DND-41 (cell line): ENCODE results near the gene ARRDC3.
A peak's percentile ranks its signal among the peaks of the same experiment; 100 is the strongest.

Source experiments
- ATAC-seq: fragments of 200-7000 bp; cut with Tn5 transposase; 3 replicates; pipeline ENCODE4 v1.9.1; 2021; ENCODE audit warnings: low read depth; ENCODE audit not compliant: insufficient read depth
- DNase-seq: peaks from one replicate; pipeline ENCODE4 v3.0.0-alpha.2; 2020
- H2AFZ ChIP-seq: 2 replicates; pipeline ENCODE4 v1.6.0; 2012; ENCODE audit warnings: low read depth, low read length
- H3K27ac ChIP-seq: 2 replicates; pipeline ENCODE4 v1.5.1; 2012; ENCODE audit warnings: low read length, inconsistent platforms
- H3K27me3 ChIP-seq: fragments of 200-600 bp; sonication (generic); 2 replicates; pipeline ENCODE4 v1.6.0; 2012; ENCODE audit warnings: low read length, mild to moderate bottlenecking, inconsistent platforms; ENCODE audit not compliant: insufficient read depth, poor library complexity
- H3K36me3 ChIP-seq: 2 replicates; pipeline ENCODE4 v1.5.1; 2012; ENCODE audit warnings: low read length, inconsistent platforms; ENCODE audit not compliant: insufficient read depth
- H3K4me1 ChIP-seq: 2 replicates; pipeline ENCODE4 v1.5.1; 2012; ENCODE audit warnings: mild to moderate bottlenecking, low read length; ENCODE audit not compliant: insufficient read depth
- H3K4me2 ChIP-seq: 2 replicates; pipeline ENCODE4 v1.6.0; 2012; ENCODE audit warnings: mild to moderate bottlenecking, moderate library complexity, low read length, inconsistent platforms; ENCODE audit not compliant: insufficient read depth
- H3K4me3 ChIP-seq, 2 experiments: fragments of 200-600 bp in 1 of 2; shearing (Covaris generic) in 1 of 2; 2 replicates each; pipeline ENCODE4 v1.5.1; 2012 to 2016; ENCODE audit warnings: inconsistent platforms in 2 of 2, low read length in 2 of 2, mild to moderate bottlenecking in 2 of 2, low read depth in 1 of 2, moderate library complexity in 1 of 2
- H3K79me2 ChIP-seq: 2 replicates; pipeline ENCODE4 v1.6.0; 2012; ENCODE audit warnings: low read length, inconsistent platforms; ENCODE audit not compliant: insufficient read depth
- H3K9ac ChIP-seq: 2 replicates; pipeline ENCODE4 v1.6.0; 2012; ENCODE audit warnings: low read depth, mild to moderate bottlenecking, inconsistent platforms, low read length, moderate library complexity
- H3K9me3 ChIP-seq: 2 replicates; pipeline ENCODE4 v1.5.1; 2012; ENCODE audit warnings: low read length, moderate library complexity, mild to moderate bottlenecking, inconsistent platforms; ENCODE audit not compliant: insufficient read depth, severe bottlenecking
- H4K20me1 ChIP-seq: 2 replicates; pipeline ENCODE4 v1.6.0; 2012; ENCODE audit warnings: low read length; ENCODE audit not compliant: insufficient read depth
- EZH2 ChIP-seq: IDR thresholded peaks from 3 replicates; pipeline ENCODE4 v1.6.1; 2012; ENCODE audit warnings: borderline replicate concordance, low read depth, mild to moderate bottlenecking, moderate library complexity, low read length, inconsistent platforms; ENCODE audit not compliant: severe bottlenecking
- TF ChIP-seq, protein P1 (sequence below): IDR thresholded peaks from 2 replicates; pipeline ENCODE4 v1.5.1; 2012; ENCODE audit warnings: borderline replicate concordance, low read length, moderate library complexity, mild to moderate bottlenecking; ENCODE audit not compliant: poor library complexity, severe bottlenecking; ENCODE audit errors: extremely low read depth

The ARRDC3 gene

GRCh38 chr5:91423871-91424270, 40.8 kb upstream of the ARRDC3 start:
- H3K4me1 ChIP-seq, result no peaks in the 10 kb centered on the region
- H3K27me3 ChIP-seq, result peaks cover 2% of the 10 kb centered on the region
- no peaks in the 10 kb centered on the region for H3K9me3 ChIP-seq
- no peak overlapping the region for H3K27ac ChIP-seq
- no peak overlapping the region for H3K9ac ChIP-seq
- no peak overlapping the region for H2AFZ ChIP-seq
- TF ChIP-seq, protein P1, sequence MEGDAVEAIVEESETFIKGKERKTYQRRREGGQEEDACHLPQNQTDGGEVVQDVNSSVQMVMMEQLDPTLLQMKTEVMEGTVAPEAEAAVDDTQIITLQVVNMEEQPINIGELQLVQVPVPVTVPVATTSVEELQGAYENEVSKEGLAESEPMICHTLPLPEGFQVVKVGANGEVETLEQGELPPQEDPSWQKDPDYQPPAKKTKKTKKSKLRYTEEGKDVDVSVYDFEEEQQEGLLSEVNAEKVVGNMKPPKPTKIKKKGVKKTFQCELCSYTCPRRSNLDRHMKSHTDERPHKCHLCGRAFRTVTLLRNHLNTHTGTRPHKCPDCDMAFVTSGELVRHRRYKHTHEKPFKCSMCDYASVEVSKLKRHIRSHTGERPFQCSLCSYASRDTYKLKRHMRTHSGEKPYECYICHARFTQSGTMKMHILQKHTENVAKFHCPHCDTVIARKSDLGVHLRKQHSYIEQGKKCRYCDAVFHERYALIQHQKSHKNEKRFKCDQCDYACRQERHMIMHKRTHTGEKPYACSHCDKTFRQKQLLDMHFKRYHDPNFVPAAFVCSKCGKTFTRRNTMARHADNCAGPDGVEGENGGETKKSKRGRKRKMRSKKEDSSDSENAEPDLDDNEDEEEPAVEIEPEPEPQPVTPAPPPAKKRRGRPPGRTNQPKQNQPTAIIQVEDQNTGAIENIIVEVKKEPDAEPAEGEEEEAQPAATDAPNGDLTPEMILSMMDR, result no peak
- no peak for TF ChIP-seq EZH2
- H3K79me2 ChIP-seq, result no peaks in the 10 kb centered on the region
- ATAC-seq (no peak), DNase-seq (no peak)
- H4K20me1 ChIP-seq, result no peaks in the 10 kb centered on the region
- no peak overlapping the region for H3K4me3 ChIP-seq
- no peaks in the 10 kb centered on the region for H3K36me3 ChIP-seq
- H3K4me2 ChIP-seq, result no peak overlapping the region

- Histone ChIP-seq H2AFZ (no peak overlapping the region), H3K9me3 (no peaks in the 10 kb centered on the region), H4K20me1 (no peaks in the 10 kb centered on the region), H3K4me1 (no peaks in the 10 kb centered on the region), H3K27me3 (peaks cover 2% of the 10 kb centered on the region), H3K36me3 (no peaks in the 10 kb centered on the region), H3K79me2 (no peaks in the 10 kb centered on the region), H3K4me3 (no peak overlapping the region), H3K4me2 (no peak overlapping the region), H3K27ac (no peak overlapping the region), H3K9ac (no peak overlapping the region)
- DNase-seq (no peak), ATAC-seq (no peak)
- TF ChIP-seq EZH2, result no peak
- TF ChIP-seq, protein P1, result no peak
Measured at GRCh38 chr5:91420879-91421278, 37.8 kb upstream of the ARRDC3 start.

DNA sequence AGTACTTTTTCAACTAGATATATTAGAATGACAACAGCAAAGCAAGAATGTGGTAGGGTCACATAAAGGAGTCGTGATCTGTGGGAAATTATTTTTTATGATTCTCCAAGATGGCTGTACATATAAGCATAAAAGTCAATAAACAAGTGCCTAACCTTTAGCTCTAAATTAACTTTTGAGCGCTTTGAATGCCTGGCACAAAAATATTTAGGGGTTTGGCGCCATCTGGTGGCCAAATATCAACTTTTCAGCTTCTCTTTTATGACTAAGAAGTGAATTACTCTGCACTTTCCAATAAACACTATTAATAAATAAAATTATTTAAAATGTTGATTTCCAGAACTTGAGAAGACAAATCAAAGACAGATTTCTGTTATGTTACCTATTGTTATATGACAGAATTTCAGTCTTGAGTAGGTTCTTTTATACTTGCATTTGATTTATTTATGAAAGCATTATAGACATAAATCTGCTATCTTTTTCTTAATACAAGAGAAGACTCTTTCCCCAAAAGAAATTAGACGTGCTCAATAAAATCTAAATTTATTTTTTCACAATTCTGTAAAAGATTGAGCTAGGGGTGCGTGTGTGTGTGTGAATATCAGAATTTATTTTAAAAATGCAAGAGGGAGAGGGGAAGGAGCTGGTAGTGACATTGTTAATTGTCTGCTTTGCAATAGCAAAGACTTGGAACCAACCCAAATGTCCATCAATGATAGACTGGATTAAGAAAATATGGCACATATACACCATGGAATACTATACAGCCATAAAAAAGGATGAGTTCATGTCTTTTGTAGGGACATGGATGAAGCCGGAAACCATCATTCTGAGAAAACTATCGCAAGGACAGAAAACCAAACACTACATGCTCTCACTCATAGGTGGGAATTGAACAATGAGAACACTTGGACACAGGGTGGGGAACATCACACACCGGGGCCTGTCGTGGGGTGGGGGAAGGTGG, 36.7 kb upstream of the ARRDC3 start:
- Histone ChIP-seq H3K4me1 (no peaks in the 10 kb centered on the region), H3K27ac (no peak overlapping the region), H3K9me3 (no peaks in the 10 kb centered on the region), H3K4me3 (no peak overlapping the region), H3K79me2 (no peaks in the 10 kb centered on the region), H3K36me3 (no peaks in the 10 kb centered on the region), H2AFZ (no peak overlapping the region), H3K27me3 (peaks cover 2% of the 10 kb centered on the region), H4K20me1 (no peaks in the 10 kb centered on the region), H3K4me2 (no peak overlapping the region), H3K9ac (no peak overlapping the region)
- peak; percentile 58; the same call in 1 of the 3 replicates for ATAC-seq
- peak; percentile 61 for DNase-seq
- TF ChIP-seq, protein P1, result peak; percentile 64
- no peak for TF ChIP-seq EZH2
